Measurements from ENCODE around the gene MEIOB.
"Not testable (repeated sequence)": the region's sequence is repeated elsewhere in the genome, so short reads cannot be mapped to it uniquely, and the experiment has no call there.

MEIOB gene

GRCh38 chr16:1809281-1809801, 62.6 kb downstream of the MEIOB start:
- DNase-seq, result no peak

GRCh38 chr16:1808691-1809090, 63.3 kb downstream of the MEIOB start:
- no peak for DNase-seq

GRCh38 chr16:1807626-1808025, 64.3 kb downstream of the MEIOB start:
- DNase-seq, result no peak

DNA sequence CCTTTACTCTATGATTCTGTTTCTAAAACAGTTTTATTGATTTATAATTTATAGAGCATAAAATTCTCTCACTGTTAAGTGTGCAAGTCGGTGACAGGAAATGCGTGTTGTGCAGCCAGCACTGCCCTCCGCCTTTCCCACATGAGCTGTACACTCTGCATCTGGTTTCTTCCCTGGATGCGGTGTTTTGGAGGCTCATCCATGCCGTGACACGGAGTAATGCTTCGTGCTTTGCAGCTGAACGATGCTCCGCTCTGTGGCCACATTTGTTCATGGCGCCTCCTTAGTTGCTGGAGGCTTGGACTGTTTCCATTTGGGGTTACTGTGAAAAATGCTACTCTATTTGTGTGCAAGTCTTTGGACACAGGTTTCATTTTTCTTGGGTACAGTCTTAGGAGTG, 71.3 kb downstream of the MEIOB start:
- DNase-seq, result no peak

DNA sequence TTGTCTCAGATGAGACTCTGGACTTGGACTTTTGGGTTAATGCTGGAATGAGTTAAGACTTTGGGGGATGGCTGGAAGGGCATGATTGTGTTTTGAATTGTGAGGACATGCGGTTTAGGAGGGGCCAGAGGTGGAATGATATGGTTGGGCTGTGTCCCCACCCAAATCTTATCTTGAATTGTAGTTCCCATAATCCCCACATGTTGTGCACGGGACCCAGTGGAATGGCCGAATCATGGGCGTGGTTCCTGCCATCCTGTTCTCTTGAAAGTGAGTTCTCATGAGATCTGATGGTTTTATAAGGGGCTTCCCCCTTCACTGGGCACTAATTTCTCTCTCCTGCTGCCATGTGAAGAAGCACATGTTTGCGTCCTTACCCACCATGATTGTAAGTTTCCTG, 72.7 kb downstream of the MEIOB start:
- DNase-seq, result not testable (repeated sequence)

- no peak for DNase-seq
These were observed 76.9 kb downstream of the MEIOB start for GRCh38 chr16:1794908-1795666.

- DNase-seq, result no peak
These were observed 77.6 kb downstream of the MEIOB start for GRCh38 chr16:1794221-1794871.

GRCh38 chr16:1793578-1794220, 78.3 kb downstream of the MEIOB start, which contains the start of gene IGFALS:
IGFALS (minus strand) TSS chr16:1793705; CDS start chr16:1793652, 53 bp downstream.
- DNase-seq, result no peak

DNA sequence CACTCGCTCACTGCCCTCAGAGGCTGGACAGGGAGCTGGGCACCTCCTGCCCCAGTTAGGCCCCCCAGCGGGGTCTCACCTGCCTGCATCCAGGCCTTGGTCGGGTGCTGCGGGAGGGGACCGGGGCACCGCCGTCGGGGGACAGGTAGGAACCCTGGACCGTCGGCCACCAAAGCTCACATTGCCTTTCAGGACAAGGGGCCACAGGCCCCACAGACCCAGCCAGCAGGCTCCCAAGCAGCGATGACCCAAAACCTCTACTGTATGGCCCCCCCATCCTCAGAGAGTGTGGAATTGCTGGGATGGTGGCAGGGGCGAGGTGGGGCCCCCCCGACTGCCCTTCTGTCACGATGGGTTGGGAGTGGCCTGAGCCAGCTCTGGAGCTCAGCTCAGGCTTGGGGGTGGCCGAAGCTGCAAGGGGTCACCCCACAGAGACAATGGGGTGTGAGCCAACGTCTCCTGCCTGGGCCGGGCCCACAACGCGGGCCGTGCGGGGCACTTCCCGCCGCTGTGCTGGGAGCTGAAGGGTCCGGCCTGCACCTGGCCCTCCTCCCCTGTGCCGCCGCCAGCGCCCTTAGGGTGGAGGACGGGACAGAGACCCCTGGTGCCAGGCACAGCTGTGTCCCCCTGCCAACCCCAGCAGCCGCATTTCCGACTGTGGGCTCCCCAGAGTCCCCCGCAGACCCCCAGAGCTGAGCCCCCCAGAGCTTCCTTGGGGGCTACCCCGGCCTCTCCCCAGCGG, 79.0 kb downstream of the MEIOB start:
- no peak for DNase-seq

DNA sequence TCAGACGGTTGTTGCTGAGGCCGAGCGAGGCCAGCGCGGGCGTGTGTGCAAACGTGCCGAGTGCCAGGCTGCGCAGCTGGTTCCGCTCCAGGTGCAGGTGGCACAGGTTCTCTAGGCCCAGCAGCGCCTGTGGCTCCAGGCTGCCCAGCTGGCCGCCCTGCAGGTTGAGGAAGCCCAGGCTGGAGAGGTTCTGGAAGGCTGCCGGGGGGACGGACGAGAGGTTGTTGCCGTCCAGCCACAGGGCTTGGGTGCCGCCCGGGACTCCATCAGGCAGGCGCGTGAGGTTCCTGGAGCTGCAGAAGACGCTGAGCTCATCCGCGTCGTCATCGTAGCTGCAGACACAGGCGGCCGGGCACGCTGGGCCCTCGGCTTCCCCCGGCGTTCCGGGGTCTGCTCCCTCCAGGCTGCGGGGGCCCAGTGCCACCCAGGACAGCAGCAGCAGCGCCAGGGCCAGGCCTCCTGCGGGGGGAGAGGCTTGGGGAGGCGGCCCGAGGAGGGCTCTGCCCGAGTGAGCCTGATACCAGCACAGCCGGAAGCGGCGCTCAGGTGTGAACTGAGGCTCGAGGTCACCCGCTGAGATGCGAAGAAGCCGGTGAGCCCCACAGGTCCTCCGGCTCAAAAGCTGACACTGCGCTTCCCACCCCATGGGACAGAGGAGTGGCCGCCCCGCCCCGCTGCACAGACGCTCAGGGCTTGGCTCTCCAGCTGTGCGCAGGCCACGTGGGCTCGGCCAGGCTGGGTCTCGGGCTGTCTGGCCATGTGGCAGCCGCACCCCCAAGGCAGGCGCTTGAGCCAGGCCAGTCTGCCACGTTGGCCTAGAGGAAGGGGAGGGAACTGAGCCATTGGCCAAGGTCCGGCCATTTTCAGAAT, 79.8 kb downstream of the MEIOB start:
- no peak for DNase-seq

DNA sequence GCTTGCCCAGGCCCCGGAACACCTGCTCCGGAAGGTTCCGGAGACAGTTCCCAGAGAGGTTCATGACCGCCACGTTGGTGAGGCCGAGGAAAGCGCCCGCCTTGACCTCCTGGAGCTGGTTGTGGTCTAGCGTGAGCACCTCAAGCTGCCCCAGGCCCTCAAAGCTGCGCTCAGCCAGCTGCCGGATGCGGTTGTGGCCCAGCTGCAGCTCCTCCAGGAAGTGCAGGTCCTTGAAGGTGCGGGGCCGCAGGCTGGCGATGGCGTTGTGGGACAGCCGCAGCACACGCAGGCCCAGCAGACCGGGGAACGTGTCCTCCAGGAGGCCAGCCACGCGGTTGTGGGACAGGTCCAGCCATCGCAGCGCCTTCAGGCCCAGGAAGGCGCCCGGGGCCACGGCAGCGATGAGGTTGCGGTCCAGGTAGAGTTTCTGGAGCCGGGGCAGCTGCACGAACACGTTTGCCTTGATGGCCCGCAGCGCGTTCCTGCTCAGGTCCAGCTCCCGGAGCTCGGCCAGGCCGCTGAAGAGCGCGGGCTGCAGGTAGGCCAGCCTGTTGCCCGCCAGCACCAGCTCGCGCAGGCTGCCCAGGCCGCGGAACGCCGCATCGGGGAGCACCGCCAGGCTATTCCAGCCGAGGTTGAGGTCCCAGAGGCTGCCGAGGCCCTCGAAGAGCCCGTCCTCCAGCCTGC, 80.6 kb downstream of the MEIOB start:
- no peak for DNase-seq

DNA sequence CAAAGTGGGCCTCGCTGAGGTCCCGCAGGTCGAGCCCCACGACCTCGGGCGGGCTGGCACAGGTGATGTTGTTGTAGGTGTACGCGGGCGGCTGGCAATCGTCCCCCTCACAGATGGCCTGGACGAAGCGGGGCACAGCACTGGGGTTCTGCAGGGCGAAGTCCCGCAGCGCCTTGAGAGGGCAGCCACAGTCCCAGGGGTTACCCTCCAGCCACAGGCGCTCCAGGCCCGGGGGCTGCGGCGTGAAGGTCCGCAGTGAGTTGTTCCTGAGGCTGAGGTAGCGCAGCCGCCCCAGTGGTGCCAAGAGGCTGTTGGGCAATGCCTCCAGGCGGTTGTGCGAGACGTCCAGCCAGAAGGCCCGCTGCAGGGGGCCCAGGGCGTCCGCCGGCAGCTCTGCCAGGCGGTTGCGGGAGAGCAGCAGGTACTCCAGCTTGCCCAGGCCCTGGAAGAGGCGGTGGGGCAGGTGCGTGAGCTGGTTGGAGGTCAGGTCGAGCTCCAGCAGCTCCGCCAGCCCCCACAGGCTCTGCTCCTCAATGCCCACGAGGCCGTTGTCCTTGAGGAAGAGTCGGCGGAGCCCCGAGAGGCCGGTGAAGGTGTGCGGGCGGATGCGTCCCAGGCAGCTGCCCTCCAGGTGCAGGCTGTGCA, 81.2 kb downstream of the MEIOB start:
- DNase-seq, result no peak

GRCh38 chr16:1790261-1790610, 81.7 kb downstream of the MEIOB start:
- no peak for DNase-seq

DNA sequence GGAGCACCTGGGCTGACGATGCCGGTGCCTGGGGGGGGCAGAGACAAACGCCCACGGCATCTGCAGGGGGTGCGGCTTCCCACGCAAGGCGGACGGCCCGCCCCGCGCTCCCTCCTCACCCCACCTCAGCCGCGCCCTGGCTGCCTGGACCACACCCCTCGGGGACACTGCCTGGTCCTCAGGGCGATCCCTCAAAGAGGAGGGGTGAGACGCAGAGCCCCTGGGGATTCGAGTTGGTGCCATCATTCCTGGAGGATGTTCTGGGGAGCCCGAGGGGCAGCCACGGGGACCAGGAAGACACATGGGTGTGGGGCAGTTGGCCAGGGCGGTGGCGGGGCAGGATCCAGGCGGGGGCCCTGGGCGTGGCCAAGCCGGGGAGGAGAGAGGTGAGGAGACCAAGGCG, 82.3 kb downstream of the MEIOB start:
- DNase-seq, result no peak

DNA sequence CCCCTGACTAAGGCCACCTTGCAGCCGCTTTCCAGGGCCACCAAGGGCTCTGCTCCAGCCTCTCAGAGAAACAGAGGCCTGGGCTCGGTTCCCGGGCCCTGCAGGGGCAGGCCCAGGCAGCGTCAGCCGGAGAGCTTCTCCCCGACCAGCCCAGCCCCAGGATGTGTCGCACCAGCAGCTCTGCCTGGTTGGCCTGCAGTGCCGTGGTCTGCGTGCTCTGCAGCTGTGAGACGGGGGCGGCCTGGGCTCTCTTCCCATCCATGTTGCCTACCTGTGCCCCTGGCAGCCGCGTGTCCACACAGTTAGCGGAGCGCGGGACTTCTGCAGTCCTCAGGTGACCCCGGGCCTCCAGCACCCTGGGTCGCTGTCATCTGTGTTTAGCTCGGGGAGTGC, 83.3 kb downstream of the MEIOB start:
- no peak for DNase-seq

DNA sequence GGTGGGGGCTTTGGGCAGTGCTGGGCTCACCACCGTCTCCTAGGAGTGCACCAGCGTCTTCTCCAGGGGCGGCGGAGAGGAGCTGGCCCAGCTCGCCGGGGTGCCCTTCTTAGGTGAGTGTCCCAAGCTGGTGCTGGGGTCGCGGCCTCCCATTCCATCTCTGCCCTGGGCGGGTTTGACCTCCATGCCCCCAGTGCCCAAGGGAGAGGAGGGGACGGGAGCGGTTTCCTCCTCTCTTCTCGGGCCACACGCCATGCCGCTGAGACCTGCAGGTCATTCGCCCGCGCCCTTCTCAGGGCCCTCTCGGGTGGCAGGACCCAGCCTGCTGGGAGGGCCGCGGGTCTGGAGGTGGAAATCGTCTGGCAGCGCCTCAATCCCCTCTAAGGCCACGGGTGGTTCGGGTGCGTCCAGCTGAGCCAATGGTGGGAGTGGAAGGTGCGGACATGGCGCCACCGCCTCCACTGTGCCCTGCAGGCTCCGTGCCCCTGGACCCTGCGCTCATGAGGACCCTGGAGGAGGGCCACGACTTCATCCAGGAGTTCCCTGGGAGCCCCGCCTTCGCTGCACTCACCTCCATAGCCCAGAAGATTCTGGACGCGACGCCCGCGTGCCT, 83.8 kb downstream of the MEIOB start:
- DNase-seq, result no peak

- no peak for DNase-seq
These were observed 84.5 kb downstream of the MEIOB start for GRCh38 chr16:1787322-1788094.

DNA sequence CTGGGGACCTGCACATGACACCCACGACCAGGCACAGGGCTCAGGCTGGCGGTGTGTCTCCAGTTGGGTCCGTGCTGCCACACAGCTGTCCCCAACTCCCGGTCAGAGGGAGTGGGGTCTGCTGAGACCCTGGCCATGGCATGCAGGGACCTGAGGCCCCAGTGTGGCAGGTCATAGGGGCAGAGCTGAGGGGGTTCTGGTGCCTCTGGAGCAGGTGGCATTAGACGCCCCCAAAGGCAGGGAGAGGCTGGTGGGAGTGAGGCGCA, 85.0 kb downstream of the MEIOB start:
- DNase-seq, result no peak

- no peak for DNase-seq
These were observed 85.5 kb downstream of the MEIOB start for GRCh38 chr16:1786242-1787055.

Data from activated effector memory CD4-positive, alpha-beta T cell treated with Interleukin-2 at 50 U/mL for 16 hours (primary cell).